H1 (cell line): Measurements from ENCODE around the gene CD34.

ENCODE experiments used
- CEBPB ChIP-seq: IDR thresholded peaks from 2 replicates; pipeline ENCODE4 v1.6.1; 2012; ENCODE audit warnings: low read depth, low read length
- CHD1 ChIP-seq: IDR thresholded peaks from 2 replicates; pipeline ENCODE4 v1.6.1; 2012; ENCODE audit warnings: low read depth, low read length, improper control_type of control experiment
- CTCF ChIP-seq, 3 experiments: IDR thresholded peaks; 1 replicate in 2 of 3; 2 replicates in 1 of 3; pipeline versions ENCODE4 v1.5.1 to v1.6.1; 2011; ENCODE audit warnings: low read length in 3 of 3, mild to moderate bottlenecking in 3 of 3, inconsistent platforms in 2 of 3, low read depth in 1 of 3, moderate library complexity in 1 of 3; ENCODE audit not compliant: insufficient read depth in 1 of 3; ENCODE audit errors: control extremely low read depth in 1 of 3
- HDAC2 ChIP-seq, 2 experiments: fragments of 300-600 bp in 1 of 2; sonication (generic) in 1 of 2; IDR thresholded peaks; 2 replicates each; pipeline ENCODE4 v1.6.1; 2011 to 2012; ENCODE audit warnings: low read depth in 2 of 2, low read length in 2 of 2, mild to moderate bottlenecking in 2 of 2, moderate library complexity in 2 of 2, borderline replicate concordance in 1 of 2, inconsistent platforms in 1 of 2
- JUND ChIP-seq: IDR thresholded peaks from 2 replicates; pipeline ENCODE4 v1.6.1; 2011; ENCODE audit warnings: mild to moderate bottlenecking, improper control_type of control experiment, low read length
- POLR2A ChIP-seq, 2 experiments: IDR thresholded peaks; 1 replicate in 1 of 2; 2 replicates in 1 of 2; pipeline ENCODE4 v1.6.1; 2011; ENCODE audit warnings: low read depth in 2 of 2, low read length in 2 of 2, mild to moderate bottlenecking in 2 of 2; ENCODE audit errors: control extremely low read depth in 1 of 2
- POU5F1 ChIP-seq: IDR thresholded peaks from 2 replicates; pipeline ENCODE4 v1.6.1; 2011; ENCODE audit warnings: low read depth, mild to moderate bottlenecking, low read length, moderate library complexity
- RAD21 ChIP-seq, 2 experiments: IDR thresholded peaks in 1 of 2; conservative IDR thresholded peaks in 1 of 2; 2 replicates each; pipeline ENCODE4 v1.6.1; 2011; ENCODE audit warnings: low read depth in 2 of 2, low read length in 2 of 2, improper control_type of control experiment in 1 of 2, inconsistent platforms in 1 of 2, mild to moderate bottlenecking in 1 of 2, moderate library complexity in 1 of 2
- SIN3A ChIP-seq, 2 experiments: IDR thresholded peaks in 1 of 2; conservative IDR thresholded peaks in 1 of 2; 2 replicates each; pipeline ENCODE4 v1.6.1; 2011 to 2012; ENCODE audit warnings: low read length in 2 of 2, improper control_type of control experiment in 1 of 2, low read depth in 1 of 2, mild to moderate bottlenecking in 1 of 2
- YY1 ChIP-seq: IDR thresholded peaks from 2 replicates; pipeline ENCODE4 v1.6.1; 2011; ENCODE audit warnings: low read depth, mild to moderate bottlenecking, low read length
- ZNF274 ChIP-seq: IDR thresholded peaks from 2 replicates; pipeline ENCODE4 v1.7.0; 2012; ENCODE audit warnings: low read length, borderline replicate concordance; ENCODE audit errors: extremely low read depth

- TF ChIP-seq CTCF (IDR thresholded peaks at IDR 0.05; ENCODE audit: control extremely low read depth in 1 of 3, insufficient read depth in 1 of 3, low read depth in 1 of 3, low read length in 3 of 3) = no peak
- TF ChIP-seq ZNF274 = no peak
- no peak for TF ChIP-seq CHD1
- TF ChIP-seq HDAC2 (IDR thresholded peaks at IDR 0.05; ENCODE audit: borderline replicate concordance in 1 of 2, low read depth in 2 of 2, low read length in 2 of 2) = no peak
- TF ChIP-seq CEBPB = no peak
- TF ChIP-seq POU5F1 = no peak
- no peak for TF ChIP-seq YY1
- no peak for TF ChIP-seq SIN3A (conservative IDR thresholded peaks at IDR 0.05 in 1 of 2, IDR thresholded peaks at IDR 0.05 in 1 of 2; ENCODE audit: low read depth in 1 of 2, low read length in 2 of 2)
- no peak for TF ChIP-seq POLR2A (IDR thresholded peaks at IDR 0.05; ENCODE audit: control extremely low read depth in 1 of 2, low read depth in 2 of 2, low read length in 2 of 2)
- TF ChIP-seq JUND = no peak
- TF ChIP-seq RAD21 (IDR thresholded peaks at IDR 0.05 in 1 of 2, conservative IDR thresholded peaks at IDR 0.05 in 1 of 2; ENCODE audit: low read depth in 2 of 2, low read length in 2 of 2) = no peak
Observed at GRCh38 chr1:207858806-207859205, 52.1 kb downstream of the CD34 start.
